Measurements from ENCODE around the gene ANKRD66. TPM values are rescaled to one million over a fixed set of nuclear protein-coding genes. Genes with fewer than 3 reads are reported as not detected.

Gene ANKRD66
- total RNA-seq, 2 donors from 2014 or later: not detected

DNA sequence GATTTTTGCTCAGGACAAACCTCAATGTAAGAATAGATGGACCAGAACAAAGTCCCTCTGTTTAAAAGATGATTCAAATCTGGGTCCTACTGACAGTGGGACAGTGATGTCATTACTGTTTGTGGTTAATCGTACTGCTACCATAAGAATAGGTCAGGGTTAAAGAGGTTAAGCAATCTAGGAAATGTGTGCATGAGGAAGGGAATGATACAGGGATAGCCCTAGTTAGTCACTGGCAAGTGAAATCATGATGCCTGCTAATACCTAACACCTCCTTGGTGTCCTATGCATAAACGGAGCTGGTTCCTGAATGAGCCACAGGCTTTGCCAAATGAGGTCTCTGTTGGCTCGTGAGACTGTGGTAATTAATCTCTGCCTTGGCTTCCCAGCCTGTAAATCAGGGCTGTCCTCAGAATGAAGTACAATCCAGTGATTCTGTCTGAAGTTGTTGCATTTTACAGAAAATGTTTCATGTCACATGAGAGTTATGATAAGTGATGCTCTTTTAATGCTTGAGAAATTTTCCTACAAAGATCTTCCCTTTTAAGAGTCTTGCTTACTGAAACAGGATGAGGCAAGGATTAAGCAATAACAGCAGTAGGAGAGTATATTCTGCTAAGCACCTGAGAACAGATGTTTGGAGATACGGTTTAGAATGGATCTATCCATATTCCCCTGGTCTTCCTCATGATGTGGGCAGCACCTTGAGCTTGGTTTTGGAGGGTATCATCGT, 50.3 kb downstream of the ANKRD66 start:
- peaks cover 0 to 4% of the 10 kb centered on the region in 2 donors for H3K9me3 Mint-ChIP-seq
- DNase-seq (ENCODE audit: low spot score in 2 of 2): no peak
- ATAC-seq: no peak
- no peaks in the 10 kb centered on the region for H3K36me3 Mint-ChIP-seq
- H3K27ac Mint-ChIP-seq: no peak overlapping the region

DNA sequence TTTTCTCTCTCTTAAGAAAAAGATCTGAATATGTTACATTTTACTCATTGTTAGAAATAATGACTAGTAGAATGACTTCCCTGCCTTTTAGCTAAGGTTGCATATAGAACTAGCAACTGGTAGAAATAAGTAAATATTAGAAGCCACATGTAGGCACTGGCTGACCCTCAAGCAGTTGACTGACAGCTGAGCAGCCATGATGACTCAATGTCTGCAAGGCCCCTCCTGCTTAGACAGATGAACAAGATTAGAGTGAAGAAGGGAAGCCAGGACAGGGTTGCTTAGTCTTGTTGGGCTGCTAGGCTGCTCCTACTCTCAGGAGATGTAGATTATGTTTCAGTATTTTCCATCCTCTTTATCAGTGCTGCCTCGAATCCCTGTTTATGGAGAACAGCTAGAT, 52.9 kb downstream of the ANKRD66 start:
- peaks cover 0 to 4% of the 10 kb centered on the region in 2 donors for H3K9me3 Mint-ChIP-seq
- no peak overlapping the region for H3K27ac Mint-ChIP-seq
- no peak for DNase-seq (ENCODE audit: low spot score in 2 of 2)
- ATAC-seq: no peak
- no peaks in the 10 kb centered on the region for H3K36me3 Mint-ChIP-seq

DNA sequence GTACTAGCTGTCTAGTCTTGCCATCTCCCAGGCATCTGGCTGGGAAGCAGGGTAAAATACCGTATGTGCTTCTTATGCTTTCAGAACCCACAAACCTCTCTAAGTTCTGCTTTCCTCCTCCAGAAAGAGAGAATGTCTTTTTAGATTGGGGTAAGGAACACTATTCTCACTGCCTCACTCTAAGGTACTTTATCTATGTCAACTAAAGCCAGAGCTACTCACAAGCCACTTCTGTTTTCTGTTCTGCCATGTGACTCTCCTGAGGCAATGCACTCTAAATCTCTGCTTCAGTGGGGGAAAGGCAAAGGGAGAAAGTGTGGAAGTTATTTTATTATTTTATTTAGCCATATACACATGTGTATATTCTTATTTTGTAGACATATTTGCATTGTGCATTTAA, 62.1 kb downstream of the ANKRD66 start:
- peaks cover 0 to 7% of the 10 kb centered on the region in 2 donors for H3K9me3 Mint-ChIP-seq
- no peak overlapping the region for H3K27ac Mint-ChIP-seq
- ATAC-seq (no peak), DNase-seq (ENCODE audit: low spot score in 2 of 2) (no peak)
- H3K36me3 Mint-ChIP-seq: peaks cover 0 to under 1% of the 10 kb centered on the region in 2 donors

Other genes with a start within 250 kb of the ANKRD66 start
- not detected for gene CYP39A1, start 94.1 kb upstream of the ANKRD66 start, total RNA-seq
- gene SLC25A27, start 94.0 kb upstream of the ANKRD66 start, total RNA-seq: 1 to 10 TPM in 1 of 2 donors, under 1 TPM in 1; 0.64 to 1.9 TPM
- not detected for gene TDRD6, start 59.0 kb upstream of the ANKRD66 start, total RNA-seq
- not detected for gene PLA2G7, start 11.6 kb upstream of the ANKRD66 start, total RNA-seq
- not detected for gene MEP1A, start 46.5 kb downstream of the ANKRD66 start, total RNA-seq
- not detected for gene ADGRF5, start 175.0 kb downstream of the ANKRD66 start, total RNA-seq

All from activated naive CD4-positive, alpha-beta T cell treated with anti-CD3 and anti-CD28 coated beads, Interleukin-2, amount 50 U/mL, for 72 hours (primary cell).